ENCODE measurements around the gene MTNR1A.

Gene MTNR1A

GRCh38 chr4:186563761-186564160 is 8.4 kb upstream of the MTNR1A start:
- no peaks in the 10 kb centered on the region for H3K36me3 ChIP-seq
- H3K9me3 ChIP-seq = no peaks in the 10 kb centered on the region
- no peak overlapping the region for H3K27ac ChIP-seq
- no peaks in the 10 kb centered on the region for H3K27me3 ChIP-seq
- TF ChIP-seq CTCF (IDR thresholded peaks at IDR 0.05) = no peak
- H3K4me3 ChIP-seq (ENCODE audit: low read depth in 1 of 2, low read length in 1 of 2) = no peak overlapping the region
- H3K4me1 ChIP-seq (ENCODE audit: control insufficient read depth in 1 of 2, insufficient read depth in 1 of 2, low read depth in 1 of 2, low read length in 1 of 2) = no peaks in the 10 kb centered on the region

- no peaks in the 10 kb centered on the region for H3K9me3 ChIP-seq
- no peaks in the 10 kb centered on the region for H3K36me3 ChIP-seq
- H3K27ac ChIP-seq = no peak overlapping the region
- TF ChIP-seq CTCF (IDR thresholded peaks at IDR 0.05) = no peak
- no peaks in the 10 kb centered on the region for H3K4me1 ChIP-seq (ENCODE audit: control insufficient read depth in 1 of 2, insufficient read depth in 1 of 2, low read depth in 1 of 2, low read length in 1 of 2)
- H3K27me3 ChIP-seq = no peaks in the 10 kb centered on the region
- no peak overlapping the region for H3K4me3 ChIP-seq (ENCODE audit: low read depth in 1 of 2, low read length in 1 of 2)
Observed at GRCh38 chr4:186561748-186562147, 6.4 kb upstream of the MTNR1A start.

GRCh38 chr4:186560647-186561046 is 5.3 kb upstream of the MTNR1A start:
- Histone ChIP-seq H3K4me3 (ENCODE audit: low read depth in 1 of 2, low read length in 1 of 2) (no peak overlapping the region), H3K36me3 (no peaks in the 10 kb centered on the region), H3K27me3 (peaks cover 7% of the 10 kb centered on the region), H3K27ac (no peak overlapping the region), H3K9me3 (no peaks in the 10 kb centered on the region), H3K4me1 (ENCODE audit: control insufficient read depth in 1 of 2, insufficient read depth in 1 of 2, low read depth in 1 of 2, low read length in 1 of 2) (no peaks in the 10 kb centered on the region)
- TF ChIP-seq CTCF (IDR thresholded peaks at IDR 0.05) = no peak

GRCh38 chr4:186557486-186557885 is 2.1 kb upstream of the MTNR1A start:
- no peak overlapping the region for H3K4me3 ChIP-seq (ENCODE audit: low read depth in 1 of 2, low read length in 1 of 2)
- H3K4me1 ChIP-seq (ENCODE audit: control insufficient read depth in 1 of 2, insufficient read depth in 1 of 2, low read depth in 1 of 2, low read length in 1 of 2) = no peaks in the 10 kb centered on the region
- H3K27ac ChIP-seq = no peak overlapping the region
- no peak for TF ChIP-seq CTCF (IDR thresholded peaks at IDR 0.05)
- no peaks in the 10 kb centered on the region for H3K9me3 ChIP-seq
- no peaks in the 10 kb centered on the region for H3K36me3 ChIP-seq
- H3K27me3 ChIP-seq = peaks cover 30% of the 10 kb centered on the region

- Histone ChIP-seq H3K36me3 (no peaks in the 10 kb centered on the region), H3K27ac (no peak overlapping the region), H3K27me3 (peaks cover 30% of the 10 kb centered on the region), H3K4me3 (ENCODE audit: low read depth in 1 of 2, low read length in 1 of 2) (no peak overlapping the region), H3K9me3 (no peaks in the 10 kb centered on the region), H3K4me1 (ENCODE audit: control insufficient read depth in 1 of 2, insufficient read depth in 1 of 2, low read depth in 1 of 2, low read length in 1 of 2) (no peaks in the 10 kb centered on the region)
- TF ChIP-seq CTCF (IDR thresholded peaks at IDR 0.05) = no peak
Observed at GRCh38 chr4:186557061-186557460, 1.7 kb upstream of the MTNR1A start.

- peaks cover 30% of the 10 kb centered on the region for H3K27me3 ChIP-seq
- H3K4me1 ChIP-seq (ENCODE audit: control insufficient read depth in 1 of 2, insufficient read depth in 1 of 2, low read depth in 1 of 2, low read length in 1 of 2) = no peaks in the 10 kb centered on the region
- H3K4me3 ChIP-seq (ENCODE audit: low read depth in 1 of 2, low read length in 1 of 2) = no peak overlapping the region
- no peak overlapping the region for H3K27ac ChIP-seq
- TF ChIP-seq CTCF (IDR thresholded peaks at IDR 0.05) = no peak
- no peaks in the 10 kb centered on the region for H3K36me3 ChIP-seq
- no peaks in the 10 kb centered on the region for H3K9me3 ChIP-seq
Observed at GRCh38 chr4:186554539-186554913, 841 bp downstream of the MTNR1A start.
